COLO668 (cell line): ENCODE data around the gene CDH4.

ENCODE experiments used
- DNase-seq: peaks from one replicate; lab custom pipeline; 2025; ENCODE audit not compliant: unreplicated experiment; lab: John Stamatoyannopoulos, UW

The CDH4 gene

DNA sequence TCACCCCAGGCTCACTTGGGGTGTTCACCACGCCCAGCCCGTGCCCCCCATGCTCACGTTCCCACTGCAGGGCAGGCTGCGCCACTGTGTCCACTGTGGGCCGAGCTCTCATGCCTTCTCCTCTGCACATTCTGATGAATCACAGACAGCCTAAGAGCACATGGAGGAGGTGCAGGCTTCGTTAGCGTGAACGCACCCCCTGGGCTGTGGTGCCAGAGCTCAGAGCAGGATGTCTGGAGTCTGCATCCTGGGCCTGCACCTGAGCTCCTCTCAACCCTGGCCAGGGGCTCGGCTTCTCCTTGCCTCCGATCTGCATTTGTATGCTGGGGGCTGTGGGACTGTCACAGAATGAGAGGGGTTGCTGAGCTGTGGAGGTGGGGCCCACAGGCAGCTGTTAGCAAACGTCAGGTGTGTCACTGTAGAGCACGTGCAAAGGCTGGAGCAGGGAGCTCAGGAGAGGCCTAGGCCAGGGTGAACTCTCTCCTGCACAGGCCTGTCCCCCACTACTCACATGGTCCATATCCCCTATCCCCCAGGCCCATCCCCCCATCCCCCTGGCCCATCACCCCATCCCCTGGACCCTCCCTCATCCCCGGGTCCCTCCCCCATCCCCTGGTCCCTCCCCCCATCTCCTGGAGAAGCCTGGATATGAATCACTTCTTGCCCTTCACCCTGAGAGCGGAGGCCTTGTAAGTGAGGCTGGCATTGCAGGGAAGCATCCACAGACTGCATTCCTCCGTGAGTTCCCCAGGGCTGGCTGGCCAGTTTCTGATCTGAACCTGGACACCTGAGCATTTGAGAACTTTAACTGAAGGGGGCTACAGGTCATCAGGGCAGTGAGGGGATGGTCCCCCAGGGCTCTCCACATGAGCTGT, 504.1 kb downstream of the CDH4 start:
- DNase-seq = no peak

DNA sequence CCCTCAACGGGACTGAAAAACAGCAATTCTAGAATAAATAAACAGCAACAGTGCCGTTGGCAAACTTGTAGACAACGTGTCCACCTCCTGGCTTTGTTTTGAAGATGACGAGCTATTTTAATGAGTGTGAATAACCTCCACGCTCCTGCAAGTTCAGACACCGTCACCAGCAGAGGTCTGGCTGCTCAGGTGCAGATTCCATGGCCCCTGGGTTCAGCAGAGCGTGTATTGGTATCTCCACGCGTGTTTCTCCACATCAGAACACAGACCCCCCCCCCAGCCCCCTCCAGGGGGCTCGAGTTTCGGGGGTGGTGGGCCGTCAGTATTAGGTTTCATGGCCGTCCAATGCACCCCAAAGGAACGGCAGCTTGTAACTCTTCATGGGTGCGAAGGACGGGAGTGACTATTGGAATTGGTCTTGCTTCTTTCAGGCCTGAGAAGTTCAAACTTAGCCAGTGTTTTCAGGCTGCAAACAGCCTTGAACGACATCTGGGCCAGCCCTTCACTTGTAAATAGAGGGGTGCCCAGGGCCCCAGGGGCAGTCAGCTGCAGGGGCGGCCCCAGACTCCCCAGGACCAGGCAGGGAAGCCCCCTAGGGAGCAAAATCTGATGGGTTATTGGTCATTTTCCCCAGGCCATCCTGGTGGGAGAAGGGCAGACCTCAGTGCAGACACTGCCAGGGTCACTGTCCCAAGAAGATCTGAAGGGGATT, 505.1 kb downstream of the CDH4 start:
- DNase-seq = no peak

DNA sequence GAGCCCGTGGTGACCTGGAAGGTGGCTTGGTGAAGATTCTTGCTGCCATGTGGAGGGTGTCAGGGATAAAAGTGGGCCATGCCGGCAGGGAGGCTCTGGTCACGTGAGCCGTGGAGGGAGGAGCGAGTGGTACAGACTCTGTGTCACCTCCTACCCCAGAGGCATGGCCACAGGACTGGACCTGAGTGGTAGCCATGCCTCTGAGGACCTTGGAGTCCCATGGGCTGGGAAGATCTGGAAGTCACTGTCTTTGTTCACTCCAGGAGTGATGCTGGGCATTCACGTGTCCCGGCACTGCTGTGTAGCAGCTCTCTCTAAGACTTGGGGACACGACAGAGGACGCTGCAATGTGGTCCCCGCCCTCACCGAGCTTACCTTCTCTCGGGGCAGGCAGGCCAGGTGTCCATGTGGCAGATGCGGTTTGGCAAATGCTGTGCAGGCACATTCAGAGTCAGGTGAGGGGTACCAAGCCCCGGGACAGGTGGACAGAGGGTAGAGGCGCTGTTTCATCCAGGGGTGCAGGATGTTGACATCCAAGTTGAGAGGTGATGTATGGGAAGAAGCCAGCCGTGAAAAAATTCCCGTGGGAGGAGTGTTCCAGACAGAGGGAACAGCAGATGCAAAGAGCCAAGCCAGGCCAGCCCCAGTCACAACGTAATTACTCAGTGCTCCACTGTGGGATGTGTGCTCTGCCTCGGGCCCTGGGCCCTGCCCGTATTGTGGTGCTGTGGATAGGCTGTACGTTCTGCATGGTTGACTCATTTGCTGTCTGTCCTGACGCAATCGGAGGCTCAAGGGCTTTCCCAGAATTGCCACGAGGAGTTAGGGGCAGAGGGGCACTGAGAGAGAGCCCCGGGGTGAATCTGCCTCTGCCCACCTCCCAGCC, 505.9 kb downstream of the CDH4 start:
- no peak for DNase-seq

DNA sequence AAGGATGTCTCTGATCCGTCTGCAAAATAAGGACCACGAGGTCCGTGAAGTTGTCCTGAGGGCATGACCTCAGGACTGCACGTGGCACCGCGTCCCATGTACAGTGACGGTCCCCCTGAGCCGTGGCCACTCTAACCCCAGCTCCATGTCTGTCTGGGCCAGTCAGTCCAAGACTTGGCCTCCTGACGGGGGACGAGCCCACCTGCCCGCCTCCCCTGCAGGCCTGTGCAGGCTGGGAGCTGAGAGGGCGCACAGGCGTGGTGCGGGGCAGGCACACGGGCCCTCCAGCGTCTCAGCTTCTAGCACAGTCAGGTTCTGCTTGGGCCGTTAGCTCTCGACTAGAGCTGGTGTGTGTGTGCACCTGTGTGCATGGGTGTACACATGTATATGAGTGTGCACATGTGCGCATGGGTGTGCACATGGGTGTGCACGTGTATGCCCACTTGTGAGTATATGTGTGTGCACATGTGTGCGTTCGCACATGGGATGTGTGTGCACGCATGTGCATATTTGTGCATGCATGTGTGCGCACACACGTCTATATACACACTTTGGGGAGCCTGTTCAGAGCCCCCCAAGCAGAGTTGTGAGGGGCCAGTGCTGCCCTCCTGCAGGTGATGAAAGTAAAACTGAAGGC, 506.6 kb downstream of the CDH4 start:
- no peak for DNase-seq

DNA sequence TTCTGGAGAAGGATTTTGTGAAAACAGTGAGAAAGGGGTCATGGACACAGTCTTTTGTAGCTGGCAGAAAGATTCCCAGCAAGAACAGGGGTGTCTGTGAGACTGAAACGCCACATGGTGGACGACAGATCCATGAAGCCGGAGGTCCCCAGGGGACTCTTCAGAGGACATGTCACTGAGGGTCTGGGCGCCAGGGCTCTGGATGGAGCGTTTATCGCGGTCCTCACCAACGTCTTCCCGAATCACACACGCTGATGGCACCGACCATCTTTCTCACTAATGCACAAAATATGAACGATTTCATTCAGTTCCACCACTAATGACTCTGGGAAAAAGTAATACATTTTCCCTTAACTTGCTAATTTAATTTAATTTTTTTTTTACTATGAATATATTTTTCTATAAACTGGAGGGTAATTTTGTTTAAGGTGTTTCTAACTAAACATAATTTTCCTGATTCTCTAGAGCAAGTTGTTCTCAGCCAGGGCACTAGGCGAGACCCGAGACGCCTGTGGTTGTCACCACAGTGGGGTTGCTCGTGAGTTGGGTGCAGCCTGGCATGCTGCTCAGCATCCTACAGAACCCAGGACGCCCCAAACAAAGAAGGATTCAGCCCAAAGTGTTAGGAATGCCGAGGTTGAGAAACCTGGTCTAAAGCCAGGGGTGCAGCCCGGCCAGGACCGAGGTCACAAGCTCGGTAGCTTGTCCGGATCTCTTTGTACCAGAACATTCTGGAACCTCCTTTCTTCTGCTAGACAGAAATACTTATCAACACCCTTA, 507.4 kb downstream of the CDH4 start:
- no peak for DNase-seq

DNA sequence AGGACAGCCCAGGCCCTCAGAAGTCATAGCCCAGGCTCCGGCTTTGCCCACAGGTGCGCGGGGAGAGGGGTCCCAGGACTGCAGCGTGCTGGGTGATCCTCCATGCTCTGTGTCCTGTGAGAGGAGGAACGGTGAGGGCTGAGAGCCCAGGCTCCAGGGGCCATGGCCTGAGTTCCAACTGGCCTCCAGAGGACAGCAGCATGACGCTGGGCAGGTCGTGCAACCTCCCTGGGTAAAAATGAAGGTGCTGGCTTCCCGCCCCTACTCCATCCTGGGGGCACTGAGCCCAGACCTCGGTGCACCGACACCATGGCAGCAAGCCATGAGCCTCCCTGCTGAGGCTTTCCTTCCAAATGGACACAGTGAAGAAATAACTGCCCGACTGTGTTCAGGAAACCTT, 508.3 kb downstream of the CDH4 start:
- DNase-seq = no peak

DNA sequence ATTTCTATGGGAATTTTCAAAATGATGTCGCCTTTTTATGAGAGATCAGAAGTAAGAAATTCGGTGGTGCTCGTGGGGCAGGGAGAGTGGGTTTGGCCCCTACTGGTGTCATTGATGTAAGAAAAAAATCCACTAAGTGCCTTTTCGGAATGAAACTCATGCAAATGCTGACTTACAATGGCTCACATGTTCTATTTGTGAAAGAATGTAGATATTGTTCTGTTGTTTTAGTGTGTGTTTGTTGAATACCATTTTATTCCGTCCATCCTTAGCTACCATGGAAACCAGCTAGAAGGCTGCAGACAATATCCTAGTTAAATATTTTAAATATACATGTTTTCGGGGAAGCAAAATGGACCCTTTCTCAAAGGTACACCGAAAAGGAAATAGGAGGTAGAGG, 508.7 kb downstream of the CDH4 start:
- DNase-seq = no peak

DNA sequence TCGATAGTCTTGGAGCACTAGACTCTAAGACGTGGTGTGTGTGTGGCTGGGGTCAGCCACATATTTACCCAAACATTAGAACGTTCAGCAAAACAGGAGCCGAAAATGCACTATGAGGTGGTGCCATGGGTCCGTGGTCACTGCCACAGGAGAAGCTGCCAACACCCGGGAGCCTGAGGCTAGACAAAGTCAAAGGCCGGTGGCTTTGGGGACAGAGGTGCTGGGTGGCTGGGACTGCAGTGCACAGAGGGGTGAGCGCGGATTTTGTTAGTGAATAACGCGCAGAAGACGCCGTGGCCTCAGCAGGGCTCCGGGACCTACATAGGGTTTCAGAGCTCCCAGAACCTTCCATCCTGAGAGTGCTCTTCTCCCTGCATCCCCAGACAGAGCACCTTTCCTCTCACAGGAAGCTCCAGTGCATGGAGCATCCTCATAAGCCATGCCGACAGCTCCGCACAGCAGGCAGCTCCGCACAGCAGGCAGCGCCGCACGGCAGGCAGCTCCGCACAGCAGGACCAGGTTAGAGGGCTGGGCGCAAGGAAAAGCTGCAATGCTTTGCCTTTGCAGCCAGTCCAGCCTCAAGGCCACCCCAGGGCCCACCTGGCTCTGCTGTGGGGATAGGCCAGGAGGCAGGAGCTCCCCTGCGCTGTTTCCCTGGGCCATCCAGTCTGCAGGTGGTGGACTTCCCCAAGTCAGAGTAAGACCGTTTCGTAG, 509.5 kb downstream of the CDH4 start:
- no peak for DNase-seq

DNA sequence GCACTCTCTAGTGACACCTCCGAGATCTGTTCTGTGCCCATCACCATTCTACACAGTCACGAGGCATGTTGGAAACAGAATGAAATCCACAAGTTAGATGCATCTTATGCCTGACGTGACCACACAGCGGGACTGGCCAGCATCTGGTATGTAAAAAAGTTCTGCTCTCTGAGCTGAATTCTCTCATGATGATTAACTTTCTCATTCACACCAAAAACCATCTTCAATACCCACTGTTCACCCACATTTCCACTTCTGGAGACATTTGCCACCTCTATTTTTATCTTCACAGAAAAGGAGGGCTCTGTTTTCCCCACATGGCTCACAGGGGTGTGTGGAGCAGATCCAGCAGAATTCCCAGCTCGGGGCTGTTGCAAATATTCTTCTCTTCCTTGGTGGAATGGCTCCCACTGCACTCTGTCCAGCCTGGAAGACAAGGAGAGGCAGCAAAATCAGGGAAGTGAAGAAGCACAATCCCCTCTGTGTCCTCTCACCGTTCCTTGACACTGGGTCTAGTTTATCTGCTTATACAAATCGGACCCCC, 510.2 kb downstream of the CDH4 start:
- DNase-seq = no peak

DNA sequence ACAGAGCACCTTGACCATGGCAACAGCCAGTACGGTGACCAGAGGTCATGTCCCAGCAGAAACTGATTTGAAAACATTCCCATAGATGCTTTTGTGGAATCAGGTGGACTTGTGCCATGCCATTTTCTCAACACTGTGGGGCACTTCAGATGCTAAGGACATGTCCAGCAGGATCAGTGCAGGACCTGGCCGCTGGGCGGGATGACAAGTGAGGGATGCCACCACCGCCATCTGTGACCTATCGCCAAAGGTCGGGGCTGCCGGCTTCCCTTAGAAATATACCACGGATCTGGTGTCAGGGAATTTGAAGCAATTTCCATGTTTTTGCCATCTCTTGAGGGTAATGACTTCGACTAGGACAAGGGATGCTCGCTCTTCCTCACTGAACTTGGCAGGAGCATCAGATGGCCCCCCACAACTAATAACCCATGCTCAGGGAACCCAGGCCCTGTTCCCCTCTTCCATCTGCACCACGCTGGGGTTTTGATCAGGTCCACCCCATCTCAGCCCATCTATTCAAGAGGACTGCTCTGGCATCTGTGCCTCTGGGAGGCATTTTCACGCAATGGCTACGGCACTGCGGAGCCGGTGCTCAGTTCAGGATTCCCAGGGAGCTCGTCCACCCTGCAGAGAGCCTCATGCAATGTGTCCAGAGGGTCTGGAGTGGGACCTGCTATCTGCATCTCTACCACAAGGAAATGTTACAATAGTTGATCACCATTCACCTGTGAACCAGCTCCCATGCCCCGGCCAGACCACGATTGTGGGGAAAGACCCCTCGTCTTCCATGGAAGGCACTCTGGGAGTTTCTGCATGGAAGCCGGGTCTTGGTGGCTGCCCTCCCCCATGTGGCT, 511.1 kb downstream of the CDH4 start:
- DNase-seq = no peak

DNA sequence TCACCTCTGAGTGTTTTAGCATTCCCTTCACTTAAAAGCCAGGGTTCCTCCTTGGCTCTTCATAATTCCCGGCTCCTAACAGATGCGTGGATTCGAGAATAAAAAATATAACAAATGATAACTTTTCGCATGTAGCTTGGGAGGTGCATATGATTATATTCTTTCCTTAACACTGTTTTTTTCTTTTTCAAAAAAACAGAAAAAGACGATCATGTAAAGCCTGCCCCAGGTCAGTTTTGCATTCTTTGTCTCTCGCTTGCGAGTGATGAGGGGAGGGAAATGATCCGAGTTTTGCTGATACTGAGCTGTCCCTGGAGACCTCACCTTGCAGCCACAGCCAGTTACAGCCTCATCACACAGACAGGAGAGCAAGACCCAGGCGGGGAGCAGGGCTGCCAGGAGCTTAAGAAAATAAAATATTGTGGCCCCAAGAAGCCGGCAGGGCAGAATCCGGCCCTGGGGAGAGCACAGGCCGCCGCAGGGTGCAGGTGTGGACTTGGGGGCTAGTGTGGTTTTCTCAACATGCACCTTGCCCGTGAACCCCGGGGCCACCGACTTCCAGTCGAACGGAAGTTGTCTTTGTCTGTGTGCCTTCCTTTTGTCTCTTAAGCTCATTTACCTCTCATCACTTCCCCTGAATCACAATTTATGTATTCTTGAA, 511.8 kb downstream of the CDH4 start:
- no peak for DNase-seq

DNA sequence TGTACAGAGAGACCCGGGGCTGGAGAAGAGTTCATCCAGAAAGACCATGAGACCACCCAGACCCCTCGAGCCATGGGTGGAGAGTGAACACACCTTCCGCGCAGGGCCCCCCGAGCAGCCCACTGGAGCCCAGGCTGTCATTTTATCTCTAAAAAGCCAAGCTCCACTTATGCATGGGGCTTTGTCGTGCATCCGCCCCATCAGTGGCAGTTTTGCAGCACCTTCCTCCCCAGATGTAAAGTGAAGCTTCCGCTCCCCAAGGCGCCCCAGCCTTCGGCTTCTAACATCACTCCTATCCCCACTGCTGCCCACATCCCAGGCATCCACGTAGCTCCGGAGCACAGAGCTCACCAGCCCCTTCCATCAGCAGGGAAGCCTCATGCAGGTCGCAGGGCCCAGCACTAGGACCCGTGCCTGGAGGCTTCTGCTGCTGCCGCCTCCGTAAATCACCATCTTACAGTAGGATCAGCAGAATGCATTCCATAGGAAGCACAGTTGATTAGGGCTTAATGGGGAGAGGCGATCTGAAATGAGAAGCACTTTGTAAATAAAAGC, 512.5 kb downstream of the CDH4 start:
- DNase-seq = no peak

DNA sequence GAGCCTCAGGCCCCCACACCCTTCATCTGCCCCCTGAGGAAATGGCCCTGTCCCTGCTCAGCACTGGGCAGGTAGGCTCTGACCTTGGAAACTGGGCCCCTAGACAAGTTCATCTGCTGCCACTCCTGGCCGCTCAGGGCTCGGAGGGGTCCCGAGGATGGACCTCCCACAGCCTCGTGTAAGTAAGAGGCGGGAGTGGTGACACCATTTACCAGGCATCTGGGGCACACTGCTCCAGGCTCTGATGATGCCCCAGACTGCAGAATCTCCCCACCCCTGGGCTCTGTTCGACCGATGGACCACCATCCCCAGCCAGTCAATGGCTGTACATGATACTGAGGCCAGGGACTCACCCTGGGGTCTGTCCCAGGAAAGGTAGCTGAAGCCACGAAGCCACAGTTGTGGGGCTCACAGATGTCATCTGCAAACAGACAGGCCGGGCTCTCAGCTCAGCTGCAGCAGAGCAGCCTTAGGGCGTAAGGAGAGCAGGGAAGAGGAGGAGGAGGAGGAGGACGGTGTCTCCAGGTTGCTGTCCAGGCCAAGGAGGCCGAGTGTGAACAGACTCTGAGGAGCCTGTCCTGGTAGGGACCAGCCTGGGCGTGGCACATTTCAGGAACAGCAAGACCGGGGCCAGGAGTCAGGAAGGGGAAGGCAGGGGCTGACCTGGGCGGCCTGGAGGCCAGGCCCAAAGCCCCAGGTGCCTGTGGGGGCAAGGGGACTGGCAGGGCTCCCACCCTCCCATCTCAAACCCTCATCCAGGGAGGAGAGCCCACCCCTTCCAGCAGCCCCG, 513.2 kb downstream of the CDH4 start:
- DNase-seq = no peak

DNA sequence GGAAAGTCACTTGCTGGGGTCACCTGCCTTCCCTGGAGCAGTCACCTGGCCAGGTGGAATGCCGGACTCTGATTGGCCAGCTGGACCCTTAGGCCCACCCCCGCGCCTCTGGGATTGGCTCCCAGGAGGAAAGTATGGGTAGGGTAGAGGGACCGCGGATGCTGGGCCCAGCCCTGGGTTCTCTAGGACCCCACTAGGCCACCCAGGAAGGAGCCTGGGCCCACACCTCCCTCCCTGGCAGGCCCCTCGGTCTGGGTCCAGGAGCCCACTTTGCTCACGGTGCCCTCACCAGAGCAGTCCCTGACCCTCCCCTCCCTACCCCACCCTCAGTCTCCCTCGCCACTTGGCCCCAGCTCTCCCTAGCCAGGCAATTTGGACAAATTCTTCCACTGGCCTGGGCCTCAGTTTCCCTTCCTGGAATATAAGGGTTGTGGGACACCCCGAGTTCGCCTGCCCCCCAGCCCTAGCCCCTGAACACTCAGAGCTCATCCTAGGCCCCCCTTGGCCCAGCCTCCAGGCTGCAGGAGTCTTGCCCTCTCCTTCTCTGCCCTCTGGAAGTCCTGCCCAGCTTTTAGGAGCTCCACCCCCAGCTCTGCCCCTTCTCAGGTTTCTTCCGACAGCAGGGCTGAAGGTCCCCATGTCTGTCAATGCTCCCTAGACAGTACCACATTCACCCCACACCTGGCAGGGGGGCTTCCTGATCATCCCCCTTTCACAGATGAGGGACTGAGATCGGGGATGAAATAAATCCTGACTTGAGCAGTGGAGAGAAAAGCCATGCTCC, 514.0 kb downstream of the CDH4 start:
- no peak for DNase-seq

DNA sequence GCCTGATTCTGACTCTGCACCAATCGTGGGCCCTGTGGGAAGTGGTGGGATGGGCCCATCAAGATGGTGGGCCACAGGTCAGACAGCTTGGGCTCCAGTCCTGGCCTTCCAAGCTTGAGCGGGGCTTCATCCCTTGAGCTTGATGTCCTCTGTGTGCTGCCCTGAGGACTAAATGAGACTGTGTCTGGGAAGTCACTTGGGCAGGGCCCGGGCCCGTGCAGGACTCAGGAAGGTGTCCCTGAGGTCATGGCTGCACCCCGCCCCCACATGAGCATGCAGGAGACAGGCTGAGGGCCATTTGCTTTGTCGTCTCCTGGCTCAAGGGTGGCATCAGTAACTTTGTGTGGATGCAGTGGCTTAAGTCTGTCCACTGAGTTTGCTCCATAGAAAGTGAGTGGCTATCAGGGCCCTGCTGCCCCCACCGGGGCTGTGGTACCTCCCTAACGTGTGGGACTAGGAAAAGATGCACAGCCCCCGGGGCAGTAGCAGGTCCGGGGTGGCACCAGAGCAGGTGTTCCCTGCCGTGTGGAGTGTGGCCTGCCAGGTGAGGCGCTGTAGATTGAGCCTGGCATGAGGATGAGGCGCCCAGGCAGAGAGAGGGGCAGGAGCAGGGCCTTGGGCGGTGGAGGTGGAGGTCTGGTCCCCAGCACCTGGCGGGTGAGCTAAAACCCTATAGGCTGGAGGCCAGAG, 515.0 kb downstream of the CDH4 start:
- DNase-seq = no peak
